ENCODE results near the gene RGMA.
"Not testable (repeated sequence)": the region's sequence is repeated elsewhere in the genome, so short reads cannot be mapped to it uniquely, and the experiment has no call there.

RGMA gene

DNA sequence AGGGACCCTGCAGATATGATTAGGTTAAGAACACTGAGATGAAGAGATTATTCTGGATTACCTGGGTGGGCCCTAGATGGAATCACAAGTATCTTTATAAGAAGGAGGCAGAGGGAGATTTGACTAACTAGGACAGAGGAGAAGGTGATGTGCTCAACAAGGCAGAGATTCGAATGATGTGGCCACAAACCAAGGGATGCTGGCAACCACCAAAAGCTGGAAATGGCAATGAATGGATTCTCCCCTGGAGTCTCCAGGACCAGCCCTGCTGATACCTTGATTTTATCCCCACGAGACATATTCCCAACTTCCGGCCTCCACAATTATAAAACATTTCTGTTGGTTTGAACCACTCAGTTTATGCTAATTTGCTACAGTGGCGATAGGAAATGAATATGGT, 42.9 kb downstream of the RGMA start:
- no peak for DNase-seq

DNA sequence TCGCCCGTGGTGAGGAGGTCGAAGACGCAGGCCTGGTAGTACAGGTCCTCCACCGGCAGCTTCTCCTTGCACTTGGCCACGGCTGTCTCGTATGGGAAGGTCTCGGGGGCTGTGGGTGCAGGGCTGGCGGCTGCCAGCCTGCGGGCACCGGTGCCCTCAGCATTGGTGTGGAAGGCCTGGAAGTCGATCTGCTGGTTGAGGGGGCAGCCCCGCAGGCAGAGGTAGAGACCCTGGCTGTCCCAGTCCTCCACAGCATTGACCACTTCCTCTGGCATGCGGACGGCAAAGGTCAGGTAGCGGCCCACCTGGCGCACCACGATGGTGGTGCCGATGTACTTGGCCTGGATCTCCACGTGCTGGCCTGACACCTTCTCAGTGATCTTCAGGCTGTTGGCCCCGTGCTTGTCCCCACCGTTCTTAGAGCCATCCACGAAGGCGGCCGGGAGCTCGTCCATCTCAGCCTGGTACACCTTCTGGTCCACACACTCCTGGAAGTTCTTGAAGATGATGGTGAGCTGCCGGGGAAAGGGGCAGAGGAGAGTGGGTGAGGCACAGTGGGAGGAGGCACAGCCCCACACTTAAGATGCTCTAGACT, 43.7 kb downstream of the RGMA start:
- no peak for DNase-seq

DNA sequence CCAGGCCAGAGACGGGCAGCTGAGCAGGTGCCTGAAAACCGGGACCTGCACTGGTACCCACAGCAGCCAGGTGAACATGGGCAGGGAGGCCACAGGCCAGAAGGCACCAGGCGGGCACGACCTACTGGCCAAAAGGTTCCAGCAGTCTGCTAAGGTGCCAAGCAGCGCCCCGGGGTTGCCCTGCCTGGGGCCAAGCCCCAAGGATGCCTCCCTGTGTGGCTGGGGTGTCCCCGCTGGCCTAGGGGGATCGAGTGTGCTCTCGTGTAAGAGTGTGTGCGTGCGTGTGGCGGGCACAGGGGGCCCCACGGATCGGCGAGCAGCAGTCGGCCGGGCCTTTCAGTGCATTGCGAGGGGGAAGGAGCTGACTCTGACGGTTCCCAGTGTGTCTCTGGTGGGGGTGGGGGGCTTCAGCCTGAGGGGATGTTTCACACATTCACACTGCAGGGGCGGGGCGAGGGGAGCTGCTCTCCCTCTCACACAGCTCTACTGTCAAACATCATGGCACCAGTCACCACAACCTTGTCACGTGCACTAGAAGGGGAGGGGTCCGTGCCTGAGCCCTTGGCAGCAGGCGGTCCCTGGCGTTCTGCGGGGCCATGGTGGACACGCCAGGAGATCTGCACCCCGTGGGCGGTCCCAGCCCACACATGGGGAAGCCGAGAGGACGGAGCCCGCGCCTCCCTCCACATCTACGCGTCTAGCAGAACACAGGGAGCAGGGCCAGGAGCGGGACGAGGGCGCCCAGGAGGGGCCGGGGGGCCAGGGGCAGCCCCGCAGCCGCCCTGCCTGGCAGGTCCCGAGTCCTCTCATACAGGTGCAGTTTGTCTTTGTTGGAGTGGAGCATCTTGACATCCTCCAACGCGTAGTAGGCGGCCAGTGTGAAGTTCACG, 44.5 kb downstream of the RGMA start:
- no peak for DNase-seq

DNA sequence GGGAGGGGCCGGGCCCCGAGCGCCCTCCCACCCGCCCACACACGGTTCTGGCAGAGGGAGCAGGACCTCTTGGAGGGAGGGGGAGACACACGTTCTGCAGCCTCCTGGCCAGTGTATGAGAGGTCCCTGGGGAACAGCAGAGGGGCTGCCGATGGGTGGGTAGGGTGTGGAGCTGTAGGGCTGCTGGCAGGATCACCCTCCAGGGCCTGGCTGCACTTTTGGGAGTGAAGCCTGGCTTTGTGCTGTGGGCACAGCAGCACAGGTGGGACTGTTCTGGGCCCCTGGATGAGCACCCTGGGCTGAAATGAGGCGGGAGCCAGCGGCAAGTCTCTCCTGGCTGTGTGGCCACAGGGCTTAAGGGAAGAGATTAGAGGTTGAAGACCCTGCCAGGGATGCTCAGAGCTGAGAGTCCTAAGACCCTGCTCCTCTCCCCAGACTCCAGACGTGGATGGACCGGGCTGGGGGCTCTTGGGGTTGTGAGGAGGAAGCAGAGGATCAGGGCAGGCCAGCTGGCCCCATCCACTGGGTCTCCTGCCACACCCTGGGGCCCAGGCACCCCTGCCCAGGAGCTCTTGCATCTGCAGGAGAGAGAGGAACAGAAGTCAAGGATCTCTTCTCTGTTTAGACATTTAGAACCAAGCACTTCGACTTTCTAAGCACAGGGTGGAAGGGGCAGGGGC, 45.2 kb downstream of the RGMA start:
- DNase-seq, result no peak

DNA sequence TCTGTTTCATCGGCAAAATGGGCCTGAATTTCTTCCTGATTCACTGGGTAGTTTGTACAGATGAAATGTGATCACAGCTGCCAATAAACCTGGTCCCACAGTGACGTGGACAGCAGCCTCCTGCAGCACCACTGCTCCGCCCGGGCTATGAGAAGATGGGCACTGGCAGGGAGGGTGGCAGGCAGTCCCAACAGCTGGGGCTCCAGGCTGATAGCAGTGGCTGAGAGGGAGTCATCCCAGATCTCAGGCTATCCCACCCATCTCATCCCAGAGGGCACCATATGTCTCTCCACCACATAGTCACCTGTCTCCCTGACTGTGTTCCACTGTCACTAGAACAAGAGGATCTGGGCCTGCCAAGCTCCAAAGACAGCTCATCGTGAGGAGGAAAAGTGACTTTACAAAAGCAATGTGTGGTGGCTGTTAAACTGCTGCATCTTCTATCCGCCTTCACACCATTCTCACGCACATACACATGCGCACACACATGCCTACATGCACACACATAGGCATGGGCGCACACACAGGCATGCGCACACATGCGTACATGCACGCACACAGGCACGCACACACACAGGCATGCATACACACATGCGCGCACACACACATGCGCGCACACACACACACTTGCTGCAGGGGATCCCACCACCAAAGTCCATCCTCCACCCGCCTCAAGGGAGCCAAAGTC, 46.2 kb downstream of the RGMA start:
- no peak for DNase-seq

DNA sequence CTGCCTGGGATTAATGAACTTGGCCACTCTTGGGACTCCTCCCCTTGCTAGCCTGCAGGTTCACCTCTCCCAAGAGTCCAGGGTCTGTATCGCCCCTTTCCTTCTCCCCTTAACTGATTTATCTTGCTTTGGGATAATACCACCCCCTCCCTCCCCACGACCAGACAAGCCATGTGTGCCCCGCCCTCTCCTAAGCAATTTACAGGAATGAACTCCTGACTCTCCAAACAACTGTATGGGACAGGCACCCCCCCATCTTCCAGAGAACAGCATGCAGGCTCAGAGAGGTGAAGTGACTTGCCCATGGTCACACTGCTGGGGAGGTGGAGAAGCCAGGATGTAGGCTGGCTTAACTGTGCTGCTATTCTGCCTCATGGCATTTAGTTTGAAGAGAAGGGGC, 46.8 kb downstream of the RGMA start:
- DNase-seq, result no peak

DNA sequence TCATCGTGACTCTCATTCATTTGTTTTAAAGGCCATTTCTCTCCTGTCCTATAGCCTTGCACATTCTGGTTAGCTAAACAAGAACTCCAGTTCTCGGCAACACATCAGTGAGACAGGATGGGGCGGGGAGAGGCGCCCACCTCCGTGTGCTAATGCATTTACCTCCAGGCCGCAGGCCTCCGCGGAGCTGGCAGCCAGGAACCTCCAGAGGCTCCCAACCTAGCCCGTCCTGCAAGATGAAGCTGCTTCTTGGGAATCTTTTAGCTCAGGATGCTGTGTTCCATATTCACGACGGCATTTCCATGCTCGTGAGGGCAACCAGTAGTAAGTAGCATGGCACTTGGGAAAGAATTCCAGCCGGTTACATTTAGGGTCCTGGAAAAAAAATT, 47.9 kb downstream of the RGMA start:
- no peak for DNase-seq

DNA sequence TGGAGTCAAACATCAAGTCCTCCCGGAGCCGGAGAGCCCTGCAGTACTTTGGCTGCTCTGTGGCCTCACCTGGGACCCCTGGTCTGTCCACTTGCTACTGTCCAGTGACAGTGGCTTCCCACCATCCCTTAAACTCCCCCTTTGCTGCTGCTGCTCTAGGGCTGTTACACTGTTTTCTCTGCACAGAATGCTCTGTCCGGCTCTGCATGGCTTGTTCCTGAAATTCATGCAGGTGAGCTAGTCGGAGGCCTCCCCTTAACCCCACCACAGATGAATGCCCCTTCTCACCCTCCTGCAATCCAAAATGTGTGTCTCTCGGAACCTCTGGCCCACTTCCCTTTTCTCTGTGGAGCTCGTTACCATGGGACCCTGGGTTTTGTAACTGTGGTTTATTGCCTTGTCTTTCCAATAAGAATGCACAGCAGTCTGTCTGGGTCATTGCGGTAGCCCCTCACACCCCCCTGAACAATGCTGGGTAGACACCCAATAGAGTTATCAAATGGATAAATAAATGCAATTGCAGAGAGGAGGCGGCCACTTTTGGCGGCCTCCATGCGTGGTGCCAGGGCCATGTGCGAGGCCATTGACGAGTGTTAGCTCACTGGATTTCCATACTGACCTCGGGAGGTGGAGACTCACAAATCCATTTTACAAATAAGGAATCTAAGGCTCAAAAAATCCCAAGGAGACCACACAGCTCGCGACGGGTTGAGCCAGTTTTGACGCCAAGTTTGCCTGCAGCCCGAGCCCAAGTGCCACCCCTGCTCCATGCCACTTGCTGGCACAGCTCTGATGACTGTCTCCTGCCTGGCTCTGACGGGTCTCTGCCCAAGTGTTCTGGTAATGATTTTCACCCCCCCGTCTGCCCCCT, 48.5 kb downstream of the RGMA start:
- DNase-seq, result no peak

DNA sequence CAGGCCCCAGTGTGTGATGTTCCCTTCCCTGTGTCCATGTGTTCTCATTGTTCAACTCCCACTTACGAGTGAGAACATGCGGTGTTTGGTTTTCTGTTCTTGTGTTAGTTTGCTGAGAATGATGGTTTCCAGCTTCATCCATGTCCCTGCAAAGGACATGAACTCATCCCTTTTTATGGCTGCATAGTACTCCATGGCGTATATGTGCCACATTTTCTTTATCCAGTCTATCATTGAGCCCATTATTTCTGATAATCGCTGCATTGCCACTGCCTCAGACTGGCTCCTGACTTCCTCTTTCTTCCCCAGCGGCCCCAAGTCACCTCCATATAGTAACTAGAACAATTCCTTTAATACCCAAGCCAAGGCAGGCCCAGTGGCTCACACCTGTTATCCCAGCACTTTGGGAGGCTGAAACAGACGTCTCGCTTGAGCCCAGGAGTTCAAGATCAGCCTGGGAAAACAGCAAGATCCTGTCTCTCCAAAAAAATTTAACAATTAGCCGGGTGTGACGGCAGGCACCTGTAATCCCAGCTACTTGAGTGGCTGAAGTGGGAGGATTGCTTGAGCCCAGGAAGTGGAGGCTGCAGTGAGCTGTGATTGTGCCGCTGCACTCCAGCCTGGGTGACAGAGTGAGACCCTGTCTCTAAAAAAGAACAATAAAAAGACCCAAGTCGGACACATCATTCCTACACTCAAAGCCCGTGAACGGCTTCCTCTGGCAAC, 49.3 kb downstream of the RGMA start:
- DNase-seq, result not testable (repeated sequence)

DNA sequence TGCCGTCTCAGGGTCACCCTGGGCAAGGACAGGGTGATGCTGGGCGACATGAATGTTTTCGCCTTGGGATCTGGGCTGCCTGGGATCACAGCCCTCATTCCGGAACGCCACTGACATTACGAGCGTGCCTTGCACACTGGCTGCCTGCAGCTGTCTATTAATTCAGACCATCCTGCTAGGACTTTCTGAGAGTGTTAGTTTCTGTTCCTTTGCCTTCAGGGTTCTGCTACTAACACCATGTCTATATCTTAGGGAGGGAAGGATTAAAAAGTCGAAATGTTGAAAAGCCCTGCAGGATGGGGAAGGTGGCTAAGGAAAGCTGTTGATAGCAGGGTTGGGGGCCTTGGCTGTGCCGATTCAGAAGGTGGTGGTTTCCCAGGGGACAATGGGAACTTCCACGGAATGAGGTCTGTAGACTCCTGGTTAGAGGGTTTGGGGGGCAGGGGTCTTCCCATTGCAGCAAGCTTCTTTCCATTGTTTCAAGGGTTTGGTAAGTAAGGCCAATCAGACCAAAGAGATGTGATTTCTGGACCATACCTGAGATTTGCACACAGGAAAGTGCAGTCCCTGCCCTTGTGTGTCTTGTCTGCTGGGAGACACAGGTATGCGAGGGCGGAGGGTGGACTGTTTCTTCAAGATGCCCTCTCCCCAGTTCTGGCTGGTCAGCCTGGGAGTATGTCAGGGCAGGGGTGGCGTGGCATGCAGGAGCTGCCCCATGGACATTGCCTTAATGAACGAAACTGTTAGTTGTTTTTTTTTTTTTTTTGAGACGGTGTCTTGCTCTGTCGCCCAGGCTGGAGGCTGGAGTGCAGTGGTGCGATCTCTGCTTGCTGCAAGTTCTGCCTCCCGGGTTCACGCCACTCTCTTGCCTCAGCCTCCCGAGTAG, 50.9 kb downstream of the RGMA start:
- no peak for DNase-seq

DNA sequence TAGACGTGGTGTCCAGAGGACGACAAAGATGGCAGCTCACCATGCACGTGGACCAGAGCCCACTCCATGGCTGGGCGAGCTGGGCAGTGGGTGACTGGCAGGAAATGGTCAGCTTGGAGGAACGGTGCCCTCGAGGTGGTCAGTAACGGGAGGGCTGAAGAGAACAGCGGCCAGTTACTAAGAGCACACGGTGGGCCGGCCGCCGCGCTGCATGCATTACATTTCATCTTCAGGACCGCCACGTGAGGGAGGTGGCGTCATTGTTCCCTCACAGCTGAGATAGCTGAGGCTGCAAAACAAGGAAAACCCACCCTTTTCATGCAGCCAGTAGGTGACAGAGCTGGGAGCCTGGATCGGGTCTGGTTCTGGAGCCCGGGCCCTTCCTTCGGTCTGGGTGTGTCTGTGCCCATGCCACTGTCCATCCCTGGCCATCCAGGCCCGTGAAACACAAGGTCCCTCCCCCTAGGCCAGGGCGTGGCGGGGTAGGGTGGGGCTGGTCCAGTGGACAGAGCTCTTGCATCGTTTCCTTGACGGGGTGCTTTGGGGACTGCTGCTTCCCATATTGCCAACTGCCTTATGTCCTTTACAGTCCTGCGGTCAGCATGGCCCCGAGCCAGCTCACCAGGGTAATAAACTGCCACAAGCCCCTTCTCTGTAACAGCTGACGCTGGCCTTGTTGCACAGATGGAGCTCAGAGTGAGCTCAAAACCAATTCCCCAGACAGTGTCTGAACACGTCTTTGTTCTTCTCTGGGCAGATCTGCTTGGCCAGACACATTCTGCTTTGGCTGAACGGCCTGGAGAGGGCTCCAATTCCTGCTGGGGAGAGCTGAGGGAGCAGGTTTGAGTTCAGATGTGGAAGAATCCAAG, 51.8 kb downstream of the RGMA start:
- no peak for DNase-seq

DNA sequence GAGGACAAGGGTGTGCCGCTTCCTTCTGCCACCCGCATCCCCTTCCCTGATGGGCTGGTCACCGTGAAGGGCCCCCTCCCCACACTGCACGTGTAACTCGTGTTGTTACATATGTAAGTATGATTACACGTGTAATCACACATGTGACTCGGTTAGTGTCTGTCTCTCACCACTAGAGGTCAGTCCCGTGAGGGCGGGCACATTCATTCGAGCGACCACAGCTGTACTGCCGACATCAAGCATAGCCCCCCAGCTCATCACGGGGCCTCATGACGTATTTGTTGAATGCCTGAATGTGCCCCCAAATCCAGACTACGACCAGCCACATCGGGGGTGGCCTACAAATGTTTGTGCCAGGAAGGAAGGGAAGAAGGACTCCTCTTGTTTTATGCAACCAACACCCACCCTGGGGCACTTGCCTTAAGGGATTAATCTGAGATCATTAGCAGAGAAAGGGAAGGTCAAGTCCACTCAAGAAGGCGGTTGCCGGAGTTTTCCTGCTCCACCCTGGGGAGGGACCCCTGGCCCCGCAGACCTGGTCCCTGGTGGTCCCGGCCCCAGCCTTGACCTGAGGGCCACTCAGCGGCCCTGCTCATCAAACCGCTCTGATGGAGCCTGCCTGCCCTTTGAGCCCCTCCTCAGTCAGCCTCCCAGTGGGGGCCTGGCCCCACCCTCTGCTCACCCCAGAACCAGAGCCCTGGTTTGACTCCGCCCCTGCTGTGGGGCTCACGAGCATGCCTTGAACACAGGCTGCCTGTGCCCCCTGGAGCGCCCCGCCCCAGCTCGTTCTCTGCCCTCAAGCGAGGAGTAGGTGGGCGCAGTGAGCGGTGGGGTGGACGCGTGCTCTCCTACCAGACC, 52.8 kb downstream of the RGMA start:
- peak; percentile 47 for DNase-seq

DNA sequence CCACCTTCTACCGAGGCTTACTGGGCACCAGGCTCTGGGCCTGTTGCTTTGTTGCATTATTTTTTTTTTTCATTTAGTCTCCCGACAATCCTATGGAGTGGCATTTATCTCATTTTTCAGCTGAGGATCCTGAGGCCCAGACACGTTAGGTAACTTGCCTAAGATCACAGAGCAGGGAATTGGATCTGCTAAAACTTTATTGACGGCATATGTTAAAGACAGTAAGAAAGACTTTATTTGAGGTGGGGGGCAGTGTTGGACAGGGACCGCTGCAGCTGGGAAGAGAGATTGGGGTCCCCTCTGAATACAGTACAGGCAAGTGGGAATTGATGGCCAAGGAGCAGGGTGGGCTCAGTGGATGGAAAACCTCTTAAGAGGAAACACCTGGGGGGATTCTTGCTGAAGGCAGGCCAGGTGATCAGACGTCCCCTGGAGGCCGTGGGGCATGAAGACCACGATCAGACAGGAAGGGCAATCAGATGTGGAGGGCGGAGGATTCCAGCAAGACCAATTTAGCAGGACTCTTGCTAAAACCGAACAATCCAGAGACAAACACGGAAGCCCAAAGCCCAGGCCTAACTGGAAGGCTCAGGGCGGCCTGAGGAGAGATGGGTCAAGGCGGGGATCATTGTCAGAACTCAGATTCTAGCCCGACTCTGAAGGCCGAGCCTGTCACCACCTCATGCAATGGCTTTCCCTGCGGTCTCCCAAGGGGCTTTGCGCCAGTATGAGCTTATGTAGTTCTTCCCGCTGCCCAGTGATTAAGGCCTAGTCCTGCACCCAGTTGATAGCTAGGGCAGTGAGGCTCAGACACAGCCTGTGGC, 53.7 kb downstream of the RGMA start:
- DNase-seq, result no peak

DNA sequence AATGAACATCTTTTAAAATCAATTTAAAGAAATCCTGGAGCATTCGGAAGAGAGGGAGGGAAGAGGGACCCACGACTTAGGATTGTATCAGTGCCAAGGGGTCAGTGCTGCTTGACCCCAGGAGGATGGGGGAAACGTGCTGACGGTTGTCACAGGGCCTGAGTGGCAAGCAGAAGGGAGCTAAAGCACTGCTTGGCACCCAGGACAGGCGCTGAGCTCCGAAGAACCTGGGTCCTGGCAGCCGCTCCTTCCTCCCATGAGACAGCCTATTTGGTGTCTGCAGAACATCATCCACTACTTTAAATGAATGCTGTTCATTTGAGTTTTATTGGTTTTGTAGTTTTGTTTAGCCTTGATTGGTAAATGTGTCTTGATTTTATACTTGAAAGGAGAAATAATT, 54.5 kb downstream of the RGMA start:
- no peak for DNase-seq

DNA sequence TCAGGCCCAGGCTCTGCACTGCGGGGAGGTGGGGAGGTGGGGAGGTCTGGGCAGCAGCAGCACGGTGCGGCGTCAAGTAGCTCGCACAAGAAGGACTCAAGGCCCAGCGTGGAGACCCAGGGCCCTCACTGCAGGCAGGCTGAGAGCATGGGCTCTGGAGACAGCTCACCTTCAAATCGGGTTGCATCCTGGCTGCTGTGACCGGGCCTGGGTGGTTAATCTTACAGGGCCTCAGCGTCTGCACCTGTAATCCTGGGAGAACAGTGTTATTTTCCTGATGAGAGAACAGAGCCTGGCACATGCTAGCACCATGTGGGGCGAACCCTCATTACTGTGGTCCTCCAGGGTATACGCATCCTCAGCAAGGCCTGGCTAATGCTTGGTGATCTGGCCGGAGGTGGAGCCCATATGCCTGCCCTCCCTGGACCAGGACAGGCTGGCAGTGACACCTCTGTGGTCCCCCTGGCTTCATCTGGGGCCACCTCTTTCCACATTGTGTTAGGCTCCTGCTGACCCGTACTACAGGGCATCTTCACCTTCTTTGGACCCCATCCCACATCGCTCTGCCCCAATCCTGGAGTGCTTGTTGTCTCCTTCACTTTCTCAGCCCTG, 55.5 kb downstream of the RGMA start:
- no peak for DNase-seq

DNA sequence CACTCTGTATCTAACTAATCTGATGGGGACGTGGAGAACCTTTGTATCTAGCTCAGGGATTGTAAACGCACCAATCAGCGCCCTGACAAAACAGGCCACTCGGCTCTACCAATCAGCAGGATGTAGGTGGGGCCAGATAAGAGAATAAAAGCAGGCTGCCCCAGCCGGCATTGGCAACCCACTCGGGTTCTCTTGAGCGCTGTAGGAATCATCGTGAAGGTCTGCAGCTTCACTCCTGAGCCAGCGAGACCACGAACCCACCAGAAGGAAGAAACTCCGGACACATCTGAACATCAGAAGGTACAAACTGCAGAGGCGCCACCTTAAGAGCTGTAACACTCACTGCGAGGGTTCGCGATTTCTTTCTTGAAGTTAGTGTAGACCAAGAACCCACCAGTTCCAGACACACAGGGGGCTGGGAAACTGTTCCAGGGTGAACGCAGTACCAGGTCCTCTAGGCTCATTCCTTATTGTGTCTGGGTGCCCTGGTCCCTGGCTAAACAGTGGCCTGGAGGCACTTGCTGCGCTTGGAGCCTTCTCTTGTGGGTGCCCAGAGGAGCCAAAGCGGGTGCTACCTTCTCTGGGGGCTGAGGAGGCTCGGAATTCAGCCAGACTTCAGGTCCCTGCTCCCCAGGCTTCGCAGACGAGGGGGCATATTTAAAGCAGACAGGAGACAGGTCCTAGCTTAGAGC, 56.4 kb downstream of the RGMA start:
- DNase-seq, result not testable (repeated sequence)
